SK-N-MC (cell line): ENCODE results near the gene KCNH1.

Experiments used
- EZH2 ChIP-seq: fragments of 200-600 bp; sonication (generic); IDR thresholded peaks from one replicate; pipeline ENCODE4 v1.6.1; 2017; ENCODE audit warnings: antibody characterized with exemption
- FOXP2 ChIP-seq: optimal IDR thresholded peaks from 2 replicates; pipeline ENCODE3; 2011; ENCODE audit warnings: mild to moderate bottlenecking, moderate library complexity; ENCODE audit not compliant: insufficient read depth; ENCODE audit errors: extremely low read length, control extremely low read depth
- POLR2AphosphoS5 ChIP-seq: IDR thresholded peaks from 2 replicates; pipeline ENCODE4 v1.6.1; 2012; ENCODE audit warnings: mild to moderate bottlenecking, low read depth, low read length, borderline replicate concordance

- TF ChIP-seq EZH2: no peak
- TF ChIP-seq FOXP2: no peak
- no peak for TF ChIP-seq POLR2AphosphoS5
These were observed 7.3 kb downstream of the KCNH1 start for GRCh38 chr1:211126622-211127021.
